HG03432 (cell line): Measurements from ENCODE around the gene SNRPD1.
A peak's percentile ranks its signal among the peaks of the same experiment; 100 is the strongest.
"Not testable (repeated sequence)": the region's sequence is repeated elsewhere in the genome, so short reads cannot be mapped to it uniquely, and the experiment has no call there.

Source experiments
- ATAC-seq: cut with Tn5 transposase; IDR thresholded peaks from one replicate; pipeline ENCODE4 v1.9.1; 2021; ENCODE audit warnings: mild to moderate bottlenecking, moderate library complexity; ENCODE audit not compliant: unreplicated experiment

Gene SNRPD1

DNA sequence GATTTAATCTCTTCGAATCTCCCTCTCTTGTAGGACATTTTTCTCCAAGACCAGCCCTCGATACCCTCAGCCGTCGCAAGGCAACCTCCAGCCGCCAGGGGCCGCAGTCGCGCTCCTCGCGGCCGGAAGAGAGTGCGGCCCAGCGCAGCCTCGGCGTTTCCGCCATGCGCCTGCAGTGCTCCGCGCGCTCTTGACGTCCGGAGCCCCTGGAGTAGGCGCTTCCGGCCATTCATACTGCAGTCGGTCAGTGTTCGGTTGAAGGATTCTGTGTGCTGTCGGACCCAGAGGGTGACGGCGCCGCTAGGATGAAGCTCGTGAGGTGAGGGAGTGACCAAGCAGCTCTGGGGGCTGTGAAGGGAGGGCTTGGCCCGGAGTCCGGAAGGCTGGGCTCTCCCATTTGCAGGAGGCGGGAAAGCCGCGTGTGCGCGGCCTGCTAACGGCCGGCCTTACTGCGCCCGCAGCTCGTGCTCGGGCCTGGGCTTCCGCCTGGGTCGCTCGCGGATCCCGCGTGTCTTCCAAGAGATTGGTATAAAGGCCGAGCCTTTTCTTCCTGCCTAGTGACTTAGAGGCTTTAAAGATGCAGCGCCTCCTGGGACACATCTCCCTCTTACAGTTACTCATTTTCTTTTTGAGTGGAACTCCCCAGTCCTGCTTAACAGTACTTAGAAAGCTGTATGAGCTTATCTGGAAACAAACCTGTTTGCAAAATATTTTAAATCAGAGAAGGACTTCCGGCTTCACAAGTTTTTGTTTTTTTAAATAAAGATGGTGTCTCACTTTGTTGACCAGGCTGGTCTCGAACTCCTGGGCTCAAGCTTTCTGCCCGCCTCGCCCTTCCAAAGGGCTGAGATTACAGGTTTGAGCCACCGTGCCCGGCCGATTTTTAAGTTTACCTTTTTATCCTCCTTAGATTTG is at the start of gene SNRPD1:
SNRPD1 (plus strand) TSS at position 190 of the 915 bp plus-strand sequence; CDS start at position 306, 116 bp downstream.
- ATAC-seq: peak; percentile 99

DNA sequence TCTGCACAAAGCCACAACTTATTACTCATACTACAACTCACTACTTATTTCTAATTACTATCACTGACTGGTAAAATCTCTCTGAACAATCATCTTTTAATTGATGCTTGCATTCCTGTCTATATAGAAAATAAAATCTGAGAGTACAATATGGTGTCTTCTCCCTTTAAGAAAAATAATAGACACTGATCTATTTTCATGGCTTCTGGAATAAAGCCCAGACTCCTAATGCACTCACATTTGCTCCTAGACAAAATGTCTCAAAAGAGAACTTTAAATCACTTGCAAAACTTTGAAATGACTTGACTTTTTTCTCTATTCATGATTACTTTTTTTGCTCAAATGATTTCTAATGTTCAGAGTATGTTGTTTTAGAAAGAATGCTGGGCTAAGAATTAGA is 40.3 kb upstream of the SNRPD1 start:
- no peak for ATAC-seq

DNA sequence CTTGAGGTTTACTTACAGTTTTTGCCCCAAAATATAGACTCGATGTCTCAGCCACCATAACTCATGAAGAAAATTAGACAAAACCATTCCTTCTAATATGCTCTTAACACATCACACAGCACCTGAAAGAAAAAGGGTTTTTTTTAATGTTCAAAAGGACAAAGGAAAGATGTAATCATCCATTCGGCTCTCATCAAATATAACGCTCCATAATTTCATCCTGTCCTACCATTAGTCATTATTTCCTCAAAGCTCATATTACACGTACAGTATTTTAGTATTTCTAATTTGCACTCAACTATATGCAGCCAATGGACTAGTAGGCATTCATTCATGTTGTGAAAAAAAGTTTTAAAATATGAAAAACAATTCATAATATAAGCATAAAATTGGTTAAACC is 36.5 kb upstream of the SNRPD1 start:
- no peak for ATAC-seq

DNA sequence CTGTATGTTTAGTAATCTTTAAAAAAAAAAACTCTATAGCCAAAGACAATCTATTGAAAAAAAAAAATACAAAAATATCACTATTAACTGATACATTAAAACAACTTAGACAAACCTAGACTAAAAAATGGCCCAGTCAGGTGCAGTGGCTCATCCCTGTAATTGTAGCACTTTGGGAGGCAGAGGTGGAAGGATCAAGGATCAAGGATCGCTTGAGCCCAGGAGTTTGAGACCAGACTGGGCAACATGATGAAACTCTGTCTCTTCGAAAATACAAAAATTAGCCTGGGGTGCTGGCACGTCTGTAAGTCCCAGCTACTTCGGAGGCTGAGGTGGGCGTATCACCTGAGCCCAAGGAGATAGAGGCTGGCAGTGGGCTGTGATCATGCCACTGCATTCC is 27.7 kb upstream of the SNRPD1 start:
- no peak for ATAC-seq

DNA sequence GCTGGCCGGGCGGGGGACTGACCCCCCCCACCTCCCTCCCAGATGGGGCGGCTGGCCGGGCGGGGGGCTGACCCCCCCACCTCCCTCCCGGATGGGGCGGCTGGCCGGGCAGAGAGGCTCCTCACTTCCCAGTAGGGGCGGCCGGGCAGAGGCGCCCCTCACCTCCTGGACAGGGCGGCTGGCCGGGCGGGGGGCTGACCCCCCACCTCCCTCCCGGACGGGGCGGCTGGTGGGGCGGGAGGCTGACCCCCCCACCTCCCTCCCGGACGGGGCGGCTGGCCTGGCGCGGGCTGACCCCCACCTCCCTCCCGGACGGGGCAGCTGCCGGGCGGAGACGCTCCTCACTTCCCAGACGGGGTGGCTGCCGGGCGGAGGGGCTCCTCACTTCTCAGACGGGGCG is 19.8 kb upstream of the SNRPD1 start:
- not testable (repeated sequence) for ATAC-seq

DNA sequence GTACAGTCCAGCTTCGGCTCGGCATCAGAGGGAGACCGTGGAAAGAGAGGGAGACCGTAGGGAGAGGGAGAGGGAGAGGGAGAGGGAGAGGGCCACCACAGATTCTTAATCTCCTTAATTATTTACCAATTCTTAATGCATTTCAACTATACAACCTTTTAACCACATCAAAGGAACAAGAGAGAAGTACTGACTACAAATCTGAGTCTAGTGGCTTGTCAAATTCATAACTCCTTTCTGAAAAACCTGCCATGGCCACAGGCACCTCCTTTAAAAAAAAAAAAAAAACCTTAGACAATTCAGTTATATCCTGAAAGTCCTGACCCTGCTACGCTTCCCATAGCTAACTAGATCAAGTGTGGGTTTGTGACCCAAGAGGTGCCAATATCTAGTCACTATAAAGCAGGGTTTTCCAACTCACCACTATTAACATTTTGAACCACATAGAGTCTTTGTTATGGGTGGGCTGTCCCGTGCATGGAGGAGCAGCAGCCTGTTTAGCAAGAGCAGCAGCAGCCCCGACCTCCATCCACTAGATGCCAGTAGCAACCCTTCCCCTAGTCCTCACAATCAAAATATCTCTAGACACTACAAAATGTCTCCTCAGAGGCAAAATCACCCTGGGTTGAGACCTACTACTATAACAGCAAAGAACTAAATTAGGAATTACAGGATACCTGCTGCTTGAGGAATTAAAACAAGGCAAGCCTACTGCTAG is 18.4 kb upstream of the SNRPD1 start:
- ATAC-seq: peak; percentile 61

DNA sequence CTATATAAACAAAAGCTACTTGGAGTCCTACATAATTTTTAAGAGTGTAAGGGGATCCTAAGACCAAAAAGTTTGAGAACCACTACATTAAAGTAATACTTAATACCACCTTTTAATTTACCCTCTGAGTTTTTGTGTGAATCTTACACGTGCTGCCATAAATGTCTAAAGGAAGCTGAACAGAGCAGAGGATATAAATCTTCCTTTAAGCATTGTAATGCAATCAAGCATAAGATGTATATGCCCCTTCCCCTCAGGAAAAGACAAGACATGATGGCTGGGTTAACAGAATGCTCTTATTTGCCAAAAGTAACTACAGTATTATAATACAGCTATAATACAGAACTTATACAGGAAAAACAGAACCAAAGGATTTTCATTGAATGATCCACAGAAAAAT is 14.5 kb upstream of the SNRPD1 start:
- no peak for ATAC-seq

DNA sequence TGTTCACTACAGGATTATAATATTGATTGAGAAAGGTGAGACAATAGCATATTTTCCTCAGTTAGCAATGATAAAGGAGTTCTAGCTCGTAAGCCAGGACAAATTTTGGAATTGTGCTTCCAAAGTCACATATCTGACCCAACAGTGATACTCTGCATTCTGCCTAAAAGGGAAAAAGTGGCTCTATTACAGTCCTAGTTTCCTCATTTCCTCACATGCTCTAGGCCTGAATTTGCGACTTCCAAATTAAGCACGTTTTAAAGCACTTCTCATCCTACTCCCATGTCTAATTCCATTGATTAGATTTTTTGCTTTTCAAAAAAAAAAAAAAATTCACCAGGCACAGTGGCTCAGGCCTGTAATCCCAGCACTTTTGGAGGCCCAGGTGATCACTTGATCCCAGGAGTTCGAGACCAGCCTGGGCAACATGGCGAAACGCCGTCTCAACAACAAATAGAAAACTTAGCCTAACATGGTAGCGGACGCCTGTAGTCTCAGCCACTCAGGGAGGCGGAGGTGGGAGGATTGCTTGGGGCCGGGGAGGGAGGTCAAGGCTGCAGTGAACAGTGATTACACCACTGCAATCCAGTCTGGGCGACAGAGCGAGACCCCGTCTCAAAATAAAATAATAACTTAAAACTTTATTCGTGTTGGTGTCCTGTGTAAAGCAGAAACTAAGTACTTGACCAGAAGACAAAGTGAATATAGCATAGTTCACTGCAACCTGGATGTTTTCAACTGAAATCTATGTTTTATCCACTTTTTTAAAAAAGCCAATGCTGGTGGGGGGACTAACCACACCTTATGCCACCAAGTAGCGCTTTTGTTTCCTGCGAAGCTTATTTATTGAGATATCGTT is 13.2 kb upstream of the SNRPD1 start:
- ATAC-seq: no peak

DNA sequence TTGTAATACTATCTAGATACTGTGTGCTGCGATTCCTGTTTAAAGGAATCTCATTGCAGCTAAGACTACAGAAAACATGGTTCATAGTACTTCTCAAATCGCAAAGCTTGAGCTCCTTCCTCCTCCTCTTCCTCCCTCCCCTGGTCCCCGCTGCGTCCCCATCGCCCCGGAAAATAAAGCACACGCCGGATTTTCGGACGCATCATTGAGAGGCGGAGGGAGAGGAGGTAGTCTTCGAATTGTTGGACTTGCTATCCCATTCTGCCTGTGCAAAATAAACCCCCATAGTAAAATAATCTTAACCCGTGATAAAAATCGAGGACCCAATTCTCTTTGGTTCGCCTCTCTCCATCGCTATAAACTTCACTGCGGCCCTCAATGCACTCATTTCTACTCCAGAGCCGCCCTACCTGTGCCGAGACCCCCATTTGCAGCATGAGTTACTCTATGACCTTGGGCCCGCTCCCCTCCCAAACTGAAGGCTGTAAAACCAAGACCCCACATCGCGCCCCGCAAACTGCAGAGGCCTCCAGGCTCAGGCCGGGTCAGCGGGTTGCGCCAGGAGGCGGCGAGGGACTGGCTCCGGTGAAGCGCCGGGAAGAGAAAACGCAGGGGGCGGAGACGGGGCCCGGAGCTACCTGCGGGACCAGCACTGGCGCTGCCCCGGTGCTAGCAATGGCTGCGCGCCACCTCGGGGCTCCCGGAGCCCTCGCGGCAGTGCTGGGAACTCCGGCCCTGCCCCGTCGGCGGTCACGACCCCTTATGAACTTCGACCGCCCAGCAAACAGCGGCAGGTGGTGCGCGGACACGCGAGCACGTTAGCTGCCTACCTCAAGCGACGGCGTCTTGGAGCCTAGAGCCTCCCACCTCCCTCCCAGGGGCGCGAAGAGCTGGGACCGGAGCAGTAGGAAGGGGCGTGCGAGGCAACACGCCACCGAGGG is 12.3 kb upstream of the SNRPD1 start:
- ATAC-seq: peak; percentile 50

DNA sequence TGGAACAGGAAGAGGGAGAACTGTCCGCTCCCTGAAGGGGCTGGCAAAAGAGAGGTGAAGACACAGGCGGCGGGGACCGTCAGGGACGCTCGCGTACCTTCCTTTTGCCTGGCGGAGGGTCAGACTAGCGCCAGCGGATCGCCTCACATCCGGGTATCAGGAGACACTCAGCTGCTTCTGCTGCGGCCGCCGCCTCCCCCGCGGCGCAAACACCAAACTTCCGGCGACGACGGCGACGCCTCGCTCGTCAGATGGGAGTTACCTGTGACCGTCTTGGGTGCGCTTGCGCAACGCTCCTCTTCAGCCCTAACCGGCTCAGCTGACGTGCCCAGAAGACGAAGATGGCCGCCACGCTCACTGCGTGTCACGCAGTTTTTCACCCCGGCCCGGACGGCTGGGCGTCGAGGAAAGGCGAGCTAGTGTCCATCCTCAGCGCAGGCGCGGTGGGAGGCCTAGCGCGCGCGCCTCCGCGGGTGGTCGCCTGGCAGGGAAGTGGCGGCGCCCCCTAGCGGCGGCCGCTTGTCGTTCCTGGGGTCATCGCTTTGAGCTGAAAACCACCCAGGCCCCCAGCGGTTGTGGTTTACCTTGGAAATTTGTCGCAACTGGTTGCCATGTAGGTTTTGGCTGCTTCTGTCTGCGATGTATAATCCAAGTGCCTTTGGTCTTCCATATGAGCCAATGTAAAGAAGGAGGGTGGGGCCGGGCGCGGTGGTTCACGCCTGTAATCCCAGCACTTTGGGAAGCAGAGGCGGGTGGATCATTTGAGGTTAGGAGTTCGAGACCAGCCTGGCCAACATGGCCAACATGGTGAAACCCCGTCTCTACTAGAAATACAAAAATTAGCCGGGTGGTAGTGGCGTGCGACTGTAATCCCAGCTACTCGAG is 11.3 kb upstream of the SNRPD1 start, which contains the start of gene ESCO1:
ESCO1 (minus strand) TSS at position 179 of the 885 bp plus-strand sequence. CDS start 25,861 bp downstream, outside the sequence.
- peak; percentile 88 for ATAC-seq

DNA sequence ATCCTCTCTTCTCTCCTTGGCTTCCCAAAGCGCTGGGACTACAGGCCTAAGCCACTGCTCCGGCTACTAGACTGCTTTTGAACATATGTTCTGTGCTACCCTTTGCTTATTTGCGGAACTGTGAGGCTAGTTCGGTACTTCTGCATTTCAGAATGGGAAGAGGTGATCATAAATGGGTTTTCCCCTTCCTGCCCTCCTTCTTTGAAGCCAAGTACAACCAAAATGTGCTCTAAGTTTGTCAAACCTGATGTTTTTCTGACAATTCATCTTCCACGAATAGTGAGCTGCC is 9.9 kb upstream of the SNRPD1 start:
- ATAC-seq: no peak

DNA sequence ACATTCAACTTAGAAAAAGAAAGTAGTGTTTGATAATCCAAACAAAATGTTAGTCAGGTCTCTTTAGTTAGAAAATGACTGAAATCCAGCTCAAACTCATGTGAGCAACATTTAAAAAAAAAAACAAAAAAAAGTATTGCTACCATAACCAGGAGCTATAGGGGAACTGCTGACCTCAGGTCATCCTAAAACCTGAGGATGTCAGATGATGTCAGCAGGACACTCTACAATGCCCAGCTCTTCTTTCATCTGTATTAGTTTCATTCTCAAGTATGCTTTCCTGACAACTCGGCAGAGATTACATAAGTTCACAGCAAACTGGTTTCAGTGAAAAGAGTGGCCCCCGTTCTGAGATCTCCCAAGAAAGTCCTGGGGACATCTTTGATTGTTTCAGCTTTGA is 7.4 kb upstream of the SNRPD1 start:
- ATAC-seq: no peak

DNA sequence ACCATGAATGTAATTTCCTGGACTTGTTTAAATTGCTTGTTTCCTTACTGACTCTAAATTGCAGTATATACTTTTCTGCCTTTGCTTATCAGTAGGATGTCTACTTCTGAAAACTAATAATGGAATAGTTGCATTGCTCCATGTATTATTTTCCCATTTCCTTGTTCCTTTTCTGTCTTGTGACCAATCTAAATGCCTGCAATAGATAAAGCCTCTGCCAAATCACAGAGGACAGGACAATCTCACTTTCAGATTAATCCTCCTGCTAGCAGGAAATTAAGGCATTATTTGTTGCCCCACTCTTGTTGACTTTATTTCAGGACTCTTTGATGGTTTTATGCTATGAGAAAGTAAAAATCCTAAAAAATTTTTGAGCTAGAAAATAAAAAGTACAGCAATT is 6.9 kb upstream of the SNRPD1 start:
- no peak for ATAC-seq

DNA sequence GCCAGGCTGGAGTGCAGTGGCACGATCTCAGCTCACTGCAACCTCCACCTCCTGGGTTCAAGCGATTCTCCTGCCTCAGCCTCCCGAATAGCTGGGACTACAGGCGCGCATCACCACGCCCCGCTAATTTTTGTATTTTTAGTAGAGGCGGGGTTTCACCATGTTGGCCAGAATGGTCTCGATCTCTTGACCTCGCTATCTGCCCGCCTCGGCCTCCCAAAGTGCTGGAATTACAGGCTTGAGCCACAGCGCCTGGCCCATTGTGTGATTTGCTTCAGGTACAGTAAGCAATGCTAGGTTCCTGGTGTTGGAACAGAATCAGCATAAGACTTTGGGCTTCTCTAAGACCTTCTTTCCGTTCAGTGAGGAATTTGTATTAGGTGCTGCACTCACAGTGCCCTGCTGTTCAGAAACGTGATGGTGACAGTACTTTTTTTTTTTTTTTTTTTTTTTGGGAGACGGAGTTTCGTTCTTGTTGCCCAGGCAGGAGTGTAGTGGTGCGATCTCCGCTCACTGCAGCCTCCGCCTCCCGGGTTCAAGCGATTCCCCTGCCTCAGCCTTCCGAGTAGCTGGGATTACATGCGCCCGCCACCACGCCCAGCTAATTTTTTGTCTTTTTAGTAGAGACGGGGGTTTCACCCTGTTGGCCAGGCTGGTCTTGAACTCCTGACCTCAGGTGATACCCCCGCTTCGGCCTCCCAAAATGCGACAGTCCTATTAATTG is 551 bp upstream of the SNRPD1 start:
- peak; percentile 10 for ATAC-seq

DNA sequence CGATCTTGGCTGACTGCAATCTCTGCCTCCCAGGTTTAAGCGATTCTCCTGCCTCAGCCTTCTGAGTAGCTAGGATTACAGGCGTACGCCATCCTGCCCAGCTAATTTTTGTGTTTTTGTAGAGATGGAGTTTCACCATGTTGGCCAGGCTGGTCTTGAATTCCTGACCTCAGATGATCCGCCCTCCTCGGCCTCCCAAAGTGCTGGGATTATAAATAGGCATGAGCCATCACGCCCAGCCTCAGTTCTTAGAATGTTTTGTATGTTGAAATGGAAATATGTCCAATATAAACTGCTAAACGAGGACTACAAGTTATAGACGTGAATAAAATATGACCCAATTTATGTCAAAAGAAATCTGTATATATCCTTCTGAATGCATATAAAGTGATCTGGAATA is 9.5 kb downstream of the SNRPD1 start:
- not testable (repeated sequence) for ATAC-seq

DNA sequence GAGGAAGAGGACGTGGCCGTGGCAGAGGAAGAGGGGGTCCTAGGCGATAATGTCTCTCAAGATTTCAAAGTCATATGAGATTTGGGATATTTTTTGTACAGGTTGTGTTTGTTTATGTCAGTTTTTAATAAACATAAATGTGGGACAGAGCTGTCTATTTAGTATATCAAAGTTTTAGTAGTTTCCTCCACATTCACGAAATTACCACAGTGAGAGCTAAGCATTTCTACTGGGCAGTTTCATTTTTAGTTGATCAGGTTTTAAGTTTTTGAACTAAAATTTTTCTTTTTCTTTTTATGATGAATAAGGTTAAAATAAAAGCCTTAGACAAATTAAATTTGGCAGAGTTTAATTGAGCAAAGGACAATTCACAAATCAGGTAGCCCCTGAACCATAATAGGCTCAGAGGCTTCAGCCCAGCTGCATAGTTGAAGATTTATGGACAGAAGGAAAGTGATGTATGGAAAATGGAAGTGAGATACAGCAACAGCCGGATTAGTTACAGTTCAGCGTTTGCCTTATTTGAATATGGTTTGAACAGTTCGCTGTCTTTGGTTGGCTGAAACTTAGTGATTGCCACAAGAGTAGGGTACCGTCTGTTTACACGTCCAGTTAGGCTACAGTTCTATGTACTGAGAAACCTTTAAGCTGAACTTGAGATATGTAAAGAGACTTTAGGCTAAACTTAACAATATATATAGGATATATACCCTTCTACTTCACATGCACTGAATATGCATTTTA is 17.1 kb downstream of the SNRPD1 start:
- ATAC-seq: peak; percentile 95

DNA sequence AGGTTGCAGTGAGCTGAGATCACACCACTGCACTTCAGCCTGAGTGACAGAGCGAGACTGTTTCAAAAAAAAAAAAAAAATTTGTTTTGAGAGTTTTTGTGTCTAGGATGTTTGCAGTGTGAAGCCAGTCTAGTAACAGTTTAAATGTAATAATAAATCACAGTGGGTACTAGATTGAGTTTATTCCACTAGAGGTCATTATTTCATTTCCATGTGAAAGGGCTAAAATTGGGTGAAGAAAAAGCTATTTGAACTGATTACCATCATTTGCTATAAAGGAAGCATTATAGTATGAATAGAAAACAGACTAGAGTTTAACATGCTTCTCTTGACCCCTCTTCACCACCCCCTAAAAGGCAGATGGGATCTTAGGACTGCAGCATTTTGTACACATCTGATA is 20.3 kb downstream of the SNRPD1 start:
- ATAC-seq: no peak
